Activated CD8-positive, alpha-beta memory T cell treated with anti-CD3 and anti-CD28 coated beads for 1 hour (primary cell): ENCODE results near the gene TMEM176B.

Experiments used
- DNase-seq, 2 donors: peaks; one replicate each; pipeline ENCODE4 v3.0.0-alpha.2; 2020; ENCODE audit warnings: low read depth in 1 of 2; ENCODE audit errors: extremely low read depth in 1 of 2

The TMEM176B gene

GRCh38 chr7:150799741-150800580, at the start of gene TMEM176B:
Gene TMEM176B, minus strand, starts transcription at chr7:150800364. Its CDS starts 3,795 bp downstream, at chr7:150796569.
- DNase-seq = no peak

- DNase-seq = no peak
Measured at GRCh38 chr7:150849204-150849775, 49.1 kb upstream of the TMEM176B start.

DNA sequence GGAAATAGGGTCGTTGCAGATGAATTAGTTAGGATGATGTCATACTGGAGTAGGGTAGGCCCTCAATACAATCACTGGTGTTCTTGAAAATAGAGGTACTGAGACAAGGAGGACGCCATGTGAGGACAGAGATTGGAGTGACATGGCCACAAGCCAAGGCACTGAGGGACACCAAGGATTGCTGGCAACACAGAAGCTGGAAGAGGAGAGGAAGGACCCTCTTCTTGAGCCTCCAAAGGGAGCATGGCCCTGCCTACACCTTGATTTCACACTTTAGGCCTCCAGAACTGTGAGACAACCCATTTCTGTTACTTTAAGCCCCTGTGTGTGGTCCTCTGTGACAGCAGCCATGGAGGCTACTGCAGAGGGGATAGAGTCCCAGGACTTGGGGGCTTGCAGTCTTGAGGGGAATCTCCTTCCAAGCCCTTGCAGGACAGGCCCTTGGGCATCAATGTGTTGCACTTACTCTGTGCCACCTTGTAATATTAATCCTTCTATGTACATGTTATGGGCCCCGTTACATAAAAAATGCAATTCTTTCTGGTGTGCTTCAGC, 48.5 kb upstream of the TMEM176B start:
- DNase-seq = no peak

DNA sequence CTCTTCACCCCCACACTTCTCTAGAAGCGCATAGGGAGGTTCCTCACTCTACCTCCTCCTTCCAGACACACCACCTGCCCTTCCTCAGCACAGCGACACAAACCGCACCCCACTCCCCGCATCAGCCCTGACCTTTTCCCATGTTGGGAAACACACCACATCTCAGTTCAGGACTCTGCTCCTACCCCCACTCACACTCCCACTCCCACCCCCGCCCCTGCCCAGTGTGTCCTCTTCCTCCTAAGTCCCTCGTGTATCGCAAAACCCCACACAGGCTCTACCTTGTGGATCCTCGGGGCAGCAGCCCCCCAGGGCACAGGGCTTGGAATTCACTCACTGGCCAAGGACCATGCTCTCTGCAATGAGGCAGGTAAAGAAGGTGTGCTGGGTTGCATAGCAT, 47.9 kb upstream of the TMEM176B start:
- no peak for DNase-seq

DNA sequence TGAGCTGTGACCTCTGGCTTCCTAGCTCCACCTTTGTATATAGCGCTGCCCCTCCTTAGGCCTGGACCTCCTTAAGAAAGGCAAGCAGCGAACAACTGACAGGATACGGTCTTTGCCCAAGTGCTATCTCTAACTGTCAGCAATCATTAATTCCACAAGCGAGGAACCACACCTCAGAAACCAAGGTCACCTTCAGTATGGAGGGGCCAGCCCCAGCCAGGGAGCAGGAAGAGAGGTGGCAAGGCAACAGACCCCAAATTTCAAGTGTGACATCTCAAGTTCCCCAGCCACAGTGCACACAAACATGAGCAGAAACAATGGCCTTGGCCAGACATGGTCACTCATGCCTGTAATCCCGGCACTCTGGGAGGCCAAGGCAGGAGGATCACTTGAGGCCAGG, 47.4 kb upstream of the TMEM176B start:
- no peak for DNase-seq

DNA sequence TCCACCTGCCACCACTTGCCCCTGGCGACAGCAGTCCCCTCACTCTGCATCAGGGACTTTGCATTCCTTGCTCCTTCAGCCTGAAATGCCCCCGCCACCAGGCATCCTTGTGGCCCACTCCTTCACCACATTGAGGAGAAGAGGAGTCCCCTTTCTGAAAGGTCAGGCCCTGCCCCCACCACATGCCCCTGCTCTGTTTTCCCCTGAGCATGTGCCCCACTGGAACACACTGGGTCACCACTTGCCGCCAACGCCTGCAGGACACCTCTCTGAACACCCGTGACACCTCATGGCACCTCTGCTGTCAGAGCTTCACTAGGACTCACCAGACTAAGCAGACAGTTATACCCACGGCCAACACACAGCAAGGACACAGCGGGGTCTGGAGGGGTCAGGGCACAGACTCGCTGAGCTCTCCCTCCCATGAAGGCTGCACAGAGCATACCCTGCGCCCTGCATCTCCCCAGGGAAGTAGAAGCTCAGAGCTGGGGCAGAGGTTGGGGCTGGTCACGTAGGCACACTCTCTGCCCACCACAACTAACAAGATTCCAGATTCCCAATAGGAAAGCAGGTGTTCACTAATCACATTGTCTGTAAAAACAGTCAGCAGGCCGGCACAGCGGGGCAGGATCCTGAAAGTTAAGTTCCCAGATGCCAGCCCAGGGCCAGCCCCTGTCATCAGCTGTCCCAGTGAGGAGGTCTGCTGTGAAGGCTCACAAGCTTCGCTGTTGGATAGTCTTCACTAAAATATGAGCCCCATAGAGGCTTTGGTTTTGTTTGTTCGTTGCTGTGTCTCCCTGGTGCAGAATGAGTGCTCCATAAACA, 46.3 kb upstream of the TMEM176B start:
- no peak for DNase-seq

- DNase-seq = no peak
Measured at GRCh38 chr7:150845421-150845861, 45.3 kb upstream of the TMEM176B start.

DNA sequence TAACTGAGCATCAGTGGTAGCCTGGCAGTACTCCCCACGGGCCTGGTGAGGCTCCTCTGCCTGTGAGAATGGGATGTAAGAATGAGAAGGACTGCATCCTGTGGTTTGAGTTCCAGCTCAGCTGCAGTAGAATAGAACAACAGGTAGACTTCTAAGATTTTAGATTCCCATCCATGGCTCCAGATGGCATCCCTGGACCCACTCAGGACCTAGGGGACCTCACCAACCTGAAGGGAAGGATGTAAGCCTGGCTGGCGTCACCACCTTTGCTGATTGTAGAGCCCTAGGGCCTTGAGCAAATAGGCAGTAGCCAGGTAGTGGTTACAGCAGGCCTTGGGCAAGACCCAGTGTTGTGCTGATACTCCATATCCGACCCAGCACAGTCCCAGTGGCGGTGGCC, 42.6 kb upstream of the TMEM176B start:
- no peak for DNase-seq

DNA sequence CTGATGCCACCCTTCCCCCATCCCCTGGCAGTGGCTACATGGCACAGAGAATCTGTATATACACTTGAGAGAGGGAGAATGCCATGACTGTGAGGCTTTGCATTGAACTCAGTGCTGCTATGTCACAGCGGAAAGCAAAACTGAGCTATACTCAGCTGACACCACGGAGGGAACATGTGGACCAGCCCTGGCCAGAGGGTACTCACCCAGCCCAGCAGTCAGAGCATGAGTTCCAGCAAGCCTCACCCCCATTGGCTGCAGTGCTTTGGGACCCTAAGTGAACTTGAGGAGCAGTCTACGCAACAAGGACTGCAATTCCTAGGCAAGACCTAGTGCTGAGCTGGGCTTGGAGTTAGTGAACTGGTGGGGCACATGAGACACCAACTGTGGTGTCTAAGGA, 41.9 kb upstream of the TMEM176B start:
- DNase-seq = no peak

GRCh38 chr7:150838965-150839650, 38.9 kb upstream of the TMEM176B start:
- DNase-seq = no peak

GRCh38 chr7:150835702-150836280, 35.6 kb upstream of the TMEM176B start:
- DNase-seq = no peak

DNA sequence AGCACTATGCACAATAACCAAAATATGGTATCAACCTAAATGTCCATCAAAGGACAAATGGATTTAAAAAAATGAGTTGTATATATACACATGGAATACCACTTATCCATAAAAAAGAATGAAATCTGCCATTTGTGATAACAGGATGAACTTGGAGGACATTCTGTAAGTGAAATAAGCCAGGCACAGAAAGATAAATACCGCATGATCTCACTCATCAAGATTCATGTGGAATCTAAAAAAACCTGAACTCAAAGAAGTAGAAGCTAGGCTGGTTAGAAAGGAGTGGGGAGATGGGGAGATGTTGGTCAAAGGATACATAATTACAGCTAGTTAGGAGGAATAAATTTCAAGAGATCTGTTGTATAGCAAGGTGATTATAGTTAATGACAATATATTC, 34.9 kb upstream of the TMEM176B start:
- no peak for DNase-seq

DNA sequence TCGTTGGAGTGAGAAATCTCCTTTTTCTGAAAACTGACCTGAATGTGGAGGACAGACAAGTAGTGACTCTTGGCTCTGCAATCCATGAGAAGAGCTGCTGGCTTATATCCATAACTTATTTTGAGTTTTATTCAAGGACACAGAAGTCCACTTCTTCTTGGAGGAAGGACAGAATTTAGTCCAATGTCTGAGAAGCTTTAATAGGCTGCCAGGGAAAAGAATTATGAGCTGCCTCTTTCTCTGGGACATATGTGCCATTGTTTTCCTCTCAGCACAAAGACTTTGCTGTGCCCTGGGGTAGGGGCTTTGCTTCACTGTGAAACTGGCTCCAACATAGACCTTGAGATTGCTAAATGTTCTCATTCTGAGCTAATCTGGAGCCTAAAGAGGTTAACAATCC, 31.7 kb upstream of the TMEM176B start:
- DNase-seq = no peak

GRCh38 chr7:150830937-150831336, 30.8 kb upstream of the TMEM176B start:
- DNase-seq = no peak

GRCh38 chr7:150829426-150829825, 29.3 kb upstream of the TMEM176B start:
- no peak for DNase-seq

- DNase-seq = no peak
Measured at GRCh38 chr7:150828384-150828783, 28.2 kb upstream of the TMEM176B start.

- DNase-seq = no peak
Measured at GRCh38 chr7:150826061-150826849, 26.1 kb upstream of the TMEM176B start.

DNA sequence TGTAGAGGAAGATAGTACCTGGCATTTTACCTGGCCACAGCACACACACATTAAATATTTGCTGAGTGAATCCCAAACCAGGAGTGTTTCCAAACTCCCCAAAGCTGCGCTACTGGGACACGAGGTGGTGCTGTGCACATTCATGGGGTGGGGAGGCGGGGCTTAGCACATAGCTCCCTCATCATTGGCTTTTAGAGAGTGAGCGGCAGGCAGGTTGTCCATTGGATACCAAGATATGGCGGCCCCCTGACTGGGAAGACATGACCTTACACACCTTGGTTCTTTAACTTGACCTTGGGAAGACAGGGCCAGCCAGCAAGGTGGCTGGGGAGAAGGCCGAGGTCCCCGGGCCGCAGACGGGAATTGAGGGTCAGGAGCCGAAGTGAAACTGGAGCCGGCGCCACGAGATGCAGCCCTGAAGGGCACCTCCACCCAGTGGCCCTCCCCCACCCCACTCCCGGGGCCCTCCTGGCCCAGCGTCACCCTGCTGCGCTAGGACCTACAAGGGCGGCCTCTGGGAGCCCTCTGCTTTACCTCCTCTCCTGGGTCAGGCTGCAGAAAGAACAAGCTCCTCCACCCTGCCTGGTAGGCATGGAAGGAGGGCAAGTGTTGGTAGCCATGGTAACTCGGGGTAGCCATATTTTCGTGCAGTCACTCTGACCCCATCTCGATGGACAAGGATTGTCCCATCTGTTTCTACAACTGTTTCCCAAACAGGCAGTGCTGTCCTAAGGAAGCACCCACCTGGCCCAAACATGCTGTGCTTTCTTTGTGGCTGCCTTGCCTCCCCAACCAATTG, 24.4 kb upstream of the TMEM176B start:
- DNase-seq = no peak
